ENCODE data around the gene ZNF189.

Gene ZNF189

DNA sequence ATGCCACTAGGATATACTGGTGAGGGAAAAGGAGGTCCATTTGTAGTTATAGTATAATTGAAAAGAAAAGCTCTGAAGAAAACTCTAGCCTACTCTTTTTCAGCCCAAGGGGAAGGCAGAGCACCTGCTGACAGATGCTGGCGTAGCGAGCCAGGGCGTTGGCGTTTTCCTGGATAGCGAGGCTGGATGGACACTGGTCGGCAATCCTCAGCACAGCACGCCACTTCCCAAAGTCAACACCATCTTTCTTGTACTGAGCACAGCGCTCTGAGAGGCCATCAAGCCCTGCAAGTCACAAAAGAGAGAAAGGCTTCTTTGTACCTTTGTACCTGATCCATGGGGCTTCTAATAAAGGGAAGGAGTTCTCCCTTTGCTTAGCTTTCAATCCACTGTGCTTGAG, 28.7 kb downstream of the ZNF189 start:
- DNase-seq = no peak

DNA sequence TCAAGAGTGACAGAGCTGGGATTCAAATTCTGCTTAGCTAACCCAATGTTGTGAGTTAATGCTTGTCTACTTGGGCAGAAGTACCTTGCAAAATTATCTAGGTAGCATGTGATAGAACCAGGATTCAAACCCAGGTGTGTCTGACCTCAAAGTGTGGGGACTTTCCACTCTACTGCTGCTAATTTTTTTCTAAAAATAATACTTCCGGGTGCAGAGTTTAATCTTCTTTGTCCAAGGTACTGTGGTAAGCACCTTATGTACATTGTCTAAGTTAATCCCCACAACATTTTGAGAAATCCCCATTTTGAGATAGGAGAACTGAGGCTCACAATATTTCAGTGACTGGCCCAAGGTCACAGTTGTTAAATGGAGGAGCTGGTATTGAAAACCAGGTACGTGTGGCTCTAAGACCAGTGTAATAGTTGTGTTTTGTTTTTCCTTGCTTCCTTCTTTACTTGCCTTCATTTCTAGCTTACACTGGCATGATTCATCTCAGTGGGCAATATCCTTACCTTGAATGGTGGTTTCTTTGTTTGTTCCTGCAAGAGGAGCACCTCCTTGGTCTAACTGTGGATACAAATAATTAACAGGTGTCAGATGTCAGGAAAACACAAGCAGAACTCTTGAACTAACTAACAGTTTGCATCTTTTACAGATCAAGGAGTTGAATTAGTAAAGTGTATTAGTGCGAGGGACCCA, 29.5 kb downstream of the ZNF189 start:
- DNase-seq = no peak

DNA sequence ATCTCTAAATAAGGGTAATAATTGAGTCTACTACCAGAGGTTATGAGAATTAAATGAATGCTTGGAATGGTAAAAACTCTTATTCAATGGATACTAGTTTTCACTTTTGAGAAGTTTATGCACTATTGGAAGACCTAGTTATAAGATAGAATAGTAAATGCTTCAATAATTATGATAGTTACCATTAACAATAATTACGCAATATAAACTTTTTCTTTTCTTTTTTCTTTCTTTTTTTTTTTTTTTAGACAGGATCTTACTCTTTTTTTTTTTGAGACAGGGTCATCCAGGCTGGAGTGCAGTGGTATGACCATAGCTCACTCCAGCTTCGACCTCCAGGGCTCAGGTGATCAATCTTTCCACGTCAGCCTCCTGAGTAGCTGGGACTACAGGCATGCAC, 30.3 kb downstream of the ZNF189 start:
- DNase-seq = no peak

DNA sequence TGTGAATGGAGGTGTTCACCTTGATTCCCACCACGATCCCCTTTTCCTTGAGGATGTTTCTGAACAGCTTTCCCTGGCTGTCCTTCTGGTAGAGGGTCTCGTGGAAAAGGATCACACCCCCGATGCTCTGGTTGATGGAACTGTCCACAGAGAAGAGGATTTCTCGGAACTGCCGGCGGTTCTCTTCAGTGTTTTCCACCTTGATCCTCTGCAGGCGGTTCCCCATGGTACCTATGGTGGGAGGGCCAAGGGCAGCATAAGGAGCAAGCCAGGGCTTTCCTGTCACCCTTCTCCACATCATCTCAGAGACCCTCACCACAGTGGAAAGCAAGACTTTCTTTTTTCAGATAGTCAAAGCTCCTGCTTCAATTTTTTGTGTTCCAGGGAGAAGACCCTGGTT, 31.1 kb downstream of the ZNF189 start:
- no peak for DNase-seq

DNA sequence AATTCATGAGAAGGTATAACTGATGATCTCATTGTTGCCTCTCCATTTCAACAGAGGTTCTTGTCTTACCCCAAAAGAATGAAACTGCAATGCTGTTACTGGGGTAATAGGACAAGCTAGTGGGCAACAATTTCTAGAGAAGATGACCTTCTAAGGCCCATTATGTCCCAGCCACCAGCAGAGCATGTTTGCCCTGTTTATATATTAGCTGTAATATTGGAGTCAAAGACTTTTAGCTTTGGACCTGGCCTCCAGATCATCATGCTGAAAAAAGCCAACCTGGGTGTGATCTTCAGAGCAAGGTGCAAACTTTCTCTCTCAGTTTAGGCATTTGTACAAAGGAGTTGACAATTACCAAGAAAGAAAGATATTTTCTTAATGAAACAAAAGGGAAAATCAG, 33.5 kb downstream of the ZNF189 start:
- DNase-seq = no peak

DNA sequence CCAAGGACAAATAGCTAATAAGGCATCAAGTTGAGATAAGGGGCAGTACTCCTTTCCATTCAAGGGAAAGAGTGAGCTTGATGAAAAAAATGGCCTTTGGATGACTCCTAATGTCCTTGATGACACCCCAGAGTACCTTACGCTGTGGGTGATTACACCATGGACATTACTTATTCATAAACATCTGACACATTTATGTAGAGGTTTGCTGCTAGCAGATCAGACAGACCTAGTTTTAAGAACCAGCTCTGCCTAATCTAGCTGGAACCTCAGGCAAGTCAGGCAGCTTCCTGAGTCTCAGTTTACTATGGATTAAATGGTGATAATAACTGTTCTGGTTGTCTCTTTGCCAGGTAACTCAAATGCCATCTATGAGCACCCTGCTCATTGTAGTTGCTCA, 34.1 kb downstream of the ZNF189 start:
- no peak for DNase-seq

DNA sequence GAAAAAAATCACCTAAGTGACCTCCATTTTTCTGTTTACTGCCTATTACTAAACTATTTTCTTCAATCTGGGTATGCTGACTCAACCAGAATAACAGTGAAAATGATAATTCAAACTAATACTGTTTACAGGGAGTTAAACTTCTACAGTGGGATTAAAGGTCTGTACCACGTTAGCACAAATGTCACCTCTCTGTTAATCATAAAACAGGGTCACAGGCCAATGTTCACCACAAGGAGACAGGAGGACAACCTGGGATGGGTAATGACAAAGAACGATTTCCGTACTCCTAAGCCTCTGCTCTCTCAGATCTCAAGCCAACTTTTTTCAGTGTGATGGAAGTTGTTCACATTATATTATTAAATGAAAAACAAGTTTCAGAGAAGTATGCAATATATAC, 34.6 kb downstream of the ZNF189 start:
- DNase-seq = no peak

DNA sequence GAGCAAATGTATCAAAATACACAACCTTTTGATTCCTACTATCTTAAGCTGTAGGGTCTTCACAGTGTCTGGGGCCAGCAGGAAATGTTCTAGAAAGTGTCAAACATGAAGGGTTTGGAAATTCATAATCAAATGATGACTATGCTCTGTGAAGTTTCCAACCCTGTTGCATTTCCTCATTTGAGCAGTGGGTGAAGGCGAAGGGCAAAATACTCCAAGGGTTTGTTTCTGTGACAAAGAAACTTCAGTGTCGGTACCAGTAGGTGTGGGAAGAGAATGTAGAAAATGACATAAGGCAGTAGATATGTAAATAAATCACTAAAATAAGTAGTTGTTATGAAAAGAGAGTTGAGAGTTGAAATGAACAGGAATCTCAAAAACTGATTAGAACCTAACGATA, 36.3 kb downstream of the ZNF189 start:
- DNase-seq = no peak

DNA sequence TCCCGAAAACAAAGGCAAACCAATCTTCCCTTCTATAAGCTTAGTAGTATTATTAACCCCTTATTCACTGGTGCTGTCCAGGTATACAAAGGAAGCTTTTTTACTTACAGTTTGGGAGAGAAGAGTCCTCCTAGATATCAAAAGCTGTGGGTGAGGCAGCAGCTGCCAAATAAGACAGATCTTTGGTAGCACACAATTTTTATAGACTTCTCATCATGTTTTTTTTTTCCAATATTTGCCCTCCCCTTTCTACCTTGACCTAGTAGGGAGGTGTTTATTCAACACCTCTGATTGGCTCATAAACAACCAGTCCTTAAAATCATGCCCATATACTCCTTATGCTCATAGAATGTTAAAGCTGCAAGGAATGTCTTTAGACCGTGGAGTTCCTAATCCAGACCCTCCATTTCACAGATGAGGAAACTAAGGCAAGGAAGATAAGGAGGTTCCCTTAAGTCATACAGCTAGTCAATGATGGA, 37.0 kb downstream of the ZNF189 start, which contains the start of gene ALDOB:
Gene ALDOB (minus strand): TSS at position 174 of the 479 bp plus-strand sequence. CDS start 4,887 bp downstream, outside the sequence.
- no peak for DNase-seq

DNA sequence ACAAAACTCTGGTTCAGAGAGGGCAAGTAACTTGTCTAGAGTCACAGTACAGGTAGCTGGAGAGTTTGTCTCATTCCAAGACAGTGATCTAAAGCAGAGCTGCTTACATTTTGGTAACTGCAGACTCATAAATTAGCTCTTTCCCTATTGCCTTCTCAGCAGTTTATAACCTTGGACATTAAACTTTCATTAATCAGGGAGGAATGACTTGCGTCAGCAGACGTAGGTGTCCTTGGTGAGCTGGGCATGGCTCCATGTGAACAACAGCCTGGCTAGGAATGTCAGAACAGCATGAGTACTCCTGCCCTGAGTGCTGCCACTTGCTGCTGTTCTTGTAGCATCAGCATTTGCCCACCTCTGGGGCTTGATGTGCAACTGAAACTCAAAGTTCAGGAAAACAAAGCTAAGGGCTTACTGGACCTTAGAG, 39.2 kb downstream of the ZNF189 start:
- DNase-seq = no peak

DNA sequence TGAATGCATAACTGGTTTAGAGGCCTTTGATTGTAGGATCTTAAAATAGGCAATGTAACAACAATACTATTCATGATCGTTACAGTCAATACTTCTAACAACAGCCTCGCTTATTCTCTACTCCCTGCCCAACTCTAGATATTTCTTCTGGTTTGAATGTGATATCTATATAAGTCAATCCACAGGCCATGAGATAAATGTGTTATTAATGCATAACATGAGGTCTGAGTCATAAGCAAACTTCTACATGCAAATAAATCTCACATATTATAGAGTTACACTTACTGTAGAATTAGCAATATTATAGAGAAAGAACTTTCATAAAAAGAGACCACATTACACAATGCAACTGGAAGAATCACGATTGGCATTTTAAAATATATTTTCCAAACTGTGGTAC, 39.9 kb downstream of the ZNF189 start:
- no peak for DNase-seq

DNA sequence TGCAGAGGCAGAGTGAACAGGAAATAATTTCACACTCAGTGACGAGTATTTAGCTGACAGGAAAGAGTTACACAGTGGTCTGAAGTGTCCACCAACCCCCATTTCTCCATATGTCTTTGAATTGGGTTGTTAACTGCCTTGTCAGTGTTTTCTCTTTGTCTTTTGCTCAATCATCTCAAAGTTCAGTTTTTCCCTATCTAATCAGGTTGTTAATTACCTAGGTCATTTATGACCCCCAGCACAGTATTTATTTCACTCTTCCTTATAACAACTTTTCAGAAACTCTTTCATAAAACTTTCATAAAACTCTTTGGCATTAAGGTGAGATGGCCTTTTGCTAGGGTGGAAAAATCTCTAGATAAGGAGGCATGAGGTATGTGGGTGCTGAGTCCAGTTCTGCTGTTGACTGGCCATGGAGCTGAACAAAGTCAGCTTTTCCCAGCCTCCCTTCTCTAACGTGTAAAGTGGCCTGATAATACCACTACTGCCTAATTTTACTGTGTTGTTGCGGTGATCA, 42.1 kb downstream of the ZNF189 start:
- no peak for DNase-seq

DNA sequence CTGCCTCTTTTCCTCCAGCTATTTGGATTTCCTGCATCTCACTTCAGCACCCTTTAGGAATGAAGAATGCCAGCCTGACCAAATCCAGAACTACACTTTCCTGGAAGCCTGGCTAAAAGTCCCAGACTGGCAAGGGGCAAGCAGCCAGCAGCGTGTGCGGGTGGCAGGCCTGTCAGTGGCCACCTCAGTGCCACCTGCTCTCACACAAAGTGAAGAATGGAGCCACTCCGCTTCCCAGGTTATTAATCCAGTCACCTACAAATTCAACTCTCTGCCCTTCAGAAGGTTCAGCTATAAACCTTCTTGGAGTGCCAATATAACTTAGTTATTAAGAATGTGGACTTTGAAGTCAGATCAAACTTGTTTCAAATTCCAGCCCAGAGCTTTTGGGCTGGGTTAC, 43.7 kb downstream of the ZNF189 start:
- DNase-seq = no peak

DNA sequence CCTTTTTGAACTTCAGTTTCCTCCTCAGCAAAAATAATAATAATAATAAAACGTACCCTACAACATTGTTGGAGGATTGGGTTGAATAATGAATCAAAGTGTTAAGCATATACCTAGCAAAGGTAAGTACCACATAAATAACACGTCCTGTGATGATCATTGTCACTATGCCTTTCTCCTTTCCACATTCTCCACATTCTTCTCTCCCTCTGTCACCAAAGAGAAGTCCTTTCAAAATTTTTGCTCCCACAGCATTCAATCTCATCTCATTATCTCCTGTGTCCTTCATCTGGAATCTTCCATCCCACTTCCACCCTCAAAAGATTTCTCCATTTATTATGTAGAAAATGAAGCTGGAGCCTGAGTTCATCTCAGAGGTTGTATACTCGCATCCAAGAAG, 44.1 kb downstream of the ZNF189 start:
- no peak for DNase-seq

DNA sequence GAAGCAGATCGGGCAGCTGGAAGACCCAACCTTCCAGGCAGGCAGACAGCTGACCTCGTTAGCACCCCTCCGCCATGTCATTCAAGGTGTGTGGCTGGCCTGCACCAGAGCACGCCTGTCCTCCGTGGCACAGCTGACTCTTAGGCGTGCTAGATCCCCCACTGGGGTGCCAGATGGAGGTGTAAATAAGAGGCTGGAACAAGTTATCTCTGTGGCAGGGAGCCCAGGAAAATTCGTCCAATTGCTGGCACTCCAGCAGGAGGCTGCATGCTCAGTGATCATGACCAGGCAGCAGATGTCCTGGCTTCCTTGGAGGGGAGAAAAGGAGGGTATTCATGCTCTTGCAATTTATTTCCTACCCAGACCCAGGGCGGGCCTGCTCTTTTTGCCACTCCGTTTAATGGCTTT, 44.7 kb downstream of the ZNF189 start:
- DNase-seq = no peak

DNA sequence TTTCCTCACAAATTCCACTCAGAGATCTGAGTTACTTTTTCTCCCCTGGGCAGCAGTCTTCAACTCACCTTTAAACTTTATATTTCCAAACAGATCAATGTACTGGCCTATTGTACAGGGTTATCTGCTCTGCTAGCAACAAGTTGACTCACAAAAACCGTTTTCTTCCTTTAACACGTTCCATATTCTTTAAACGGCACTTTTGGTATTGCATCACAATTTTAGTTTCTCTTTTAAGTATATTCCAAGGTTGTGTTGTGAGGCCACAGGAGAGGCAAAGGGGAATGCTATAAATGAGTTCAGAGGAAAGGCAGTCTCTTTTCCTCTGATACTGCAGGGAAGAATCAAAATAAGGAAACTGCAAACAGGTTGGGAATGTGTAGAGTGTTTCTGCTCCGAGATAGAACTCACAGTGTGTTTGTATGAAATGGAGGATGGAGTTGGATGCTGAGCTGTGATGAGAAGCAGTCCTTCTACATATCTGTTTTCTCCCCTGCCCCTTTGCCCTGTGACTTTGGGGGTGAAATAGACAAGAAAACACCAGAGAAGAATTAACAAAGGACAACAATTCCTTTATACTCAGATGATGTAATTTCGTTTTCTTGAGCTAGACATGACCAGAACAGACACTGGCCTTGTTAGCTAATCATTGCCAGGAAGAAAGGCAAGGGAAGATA, 46.8 kb downstream of the ZNF189 start:
- no peak for DNase-seq

DNA sequence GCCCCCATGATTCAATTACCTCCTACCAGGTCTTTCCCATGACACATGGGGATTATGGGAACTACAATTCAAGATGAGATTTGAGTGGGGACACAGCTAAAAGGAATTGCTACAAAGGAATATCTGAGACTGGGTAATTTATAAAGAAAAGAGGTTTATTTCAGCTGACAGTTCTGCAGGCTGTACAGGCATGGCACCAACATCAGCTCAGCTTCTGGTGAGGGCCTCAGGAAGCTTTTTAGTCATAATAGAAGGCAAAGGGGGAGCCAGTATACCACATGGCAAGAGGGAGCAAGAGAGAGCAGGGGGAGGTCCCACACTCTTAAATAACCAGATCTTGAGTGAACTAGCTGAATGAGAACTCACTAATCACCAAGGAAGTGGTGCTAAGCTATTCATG, 48.1 kb downstream of the ZNF189 start:
- no peak for DNase-seq

DNA sequence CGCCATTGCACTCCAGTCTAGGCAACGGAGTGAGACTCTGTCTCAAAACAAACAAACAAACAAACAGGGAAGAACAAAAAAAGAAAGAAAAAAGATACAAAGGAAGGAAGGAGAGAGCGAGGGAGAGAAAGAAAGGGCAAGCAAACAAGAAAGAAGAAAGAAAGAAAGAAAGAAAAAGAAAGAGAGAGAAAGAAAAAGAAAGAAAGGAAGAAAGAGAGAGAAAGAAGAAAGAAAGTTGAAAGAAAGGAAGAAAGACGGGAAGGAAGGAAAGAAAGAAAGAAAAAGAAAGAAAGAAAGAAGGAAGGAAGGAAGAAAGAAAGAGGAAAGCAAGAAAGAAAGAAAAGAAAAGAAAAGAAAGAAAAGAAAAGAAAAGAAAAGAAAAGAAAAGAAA, 50.0 kb downstream of the ZNF189 start:
- DNase-seq = no peak

DNA sequence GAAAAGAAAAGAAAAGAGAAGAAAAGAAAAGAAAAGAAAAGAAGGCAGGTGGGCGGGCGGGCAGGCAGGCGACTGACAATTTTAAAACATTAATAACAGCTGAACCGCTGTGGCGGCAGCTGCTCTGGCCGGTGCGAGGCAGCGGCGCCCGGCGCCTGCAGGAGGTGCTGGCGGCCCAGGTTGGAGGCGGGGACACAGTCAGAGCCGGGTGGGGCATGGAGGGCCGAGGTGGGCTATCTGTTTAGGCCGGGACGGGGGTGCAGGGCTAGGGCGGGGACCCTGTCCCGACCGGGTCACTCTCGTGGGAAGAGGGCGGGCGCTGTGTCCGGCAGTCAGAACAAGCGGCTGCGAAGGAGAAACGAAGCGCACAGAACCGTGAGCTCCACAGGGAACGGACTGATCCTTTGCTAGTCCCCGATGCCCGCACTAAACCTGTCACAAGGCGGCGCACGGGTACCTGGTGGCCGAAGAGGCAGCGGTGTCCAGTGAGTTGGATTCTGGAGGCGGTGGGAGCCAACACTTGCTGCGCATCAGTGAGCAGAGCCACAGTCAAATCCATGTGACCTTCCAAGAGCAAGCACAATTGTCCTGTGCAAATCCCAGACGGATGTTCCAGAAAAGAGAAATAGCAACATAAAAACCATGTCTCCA, 50.5 kb downstream of the ZNF189 start:
- peak; percentile 54 for DNase-seq

DNA sequence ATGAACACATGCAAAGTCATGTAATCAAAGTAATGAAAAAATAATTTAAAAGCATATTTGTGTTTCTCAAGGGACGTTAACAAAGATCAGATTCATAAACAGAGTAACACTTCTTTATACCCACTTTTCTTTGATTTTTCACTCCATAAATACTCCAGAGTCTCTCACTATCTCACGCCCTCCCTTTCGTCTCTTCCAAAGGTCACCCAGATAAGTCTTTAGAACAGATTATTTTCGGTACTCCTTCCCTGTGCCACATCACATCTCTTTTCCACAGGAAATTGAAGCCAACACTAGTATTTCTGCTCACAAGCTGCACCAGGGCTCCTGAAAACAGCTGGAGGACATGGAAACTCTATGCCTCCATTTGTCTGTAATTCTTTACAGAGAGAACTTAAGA, 52.3 kb downstream of the ZNF189 start:
- DNase-seq = no peak

DNA sequence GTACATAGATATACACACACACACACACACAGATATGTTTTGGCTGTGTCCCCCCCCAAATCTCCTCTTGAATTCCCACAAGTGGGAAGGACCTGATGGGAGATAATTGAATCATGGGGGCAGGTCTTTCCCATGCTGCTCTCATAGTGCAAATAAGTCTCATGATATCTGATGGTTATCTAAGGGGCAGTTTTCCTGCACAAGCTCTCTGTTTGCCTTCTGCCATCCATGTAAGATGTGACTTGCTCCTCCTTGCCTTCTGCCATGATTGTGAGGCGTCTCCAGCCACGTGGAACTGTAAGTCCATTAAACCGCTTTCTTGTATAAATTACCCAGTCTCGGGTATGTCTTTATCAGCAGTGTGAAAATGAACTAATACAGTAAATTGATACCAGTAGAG, 52.8 kb downstream of the ZNF189 start:
- DNase-seq = no peak

DNA sequence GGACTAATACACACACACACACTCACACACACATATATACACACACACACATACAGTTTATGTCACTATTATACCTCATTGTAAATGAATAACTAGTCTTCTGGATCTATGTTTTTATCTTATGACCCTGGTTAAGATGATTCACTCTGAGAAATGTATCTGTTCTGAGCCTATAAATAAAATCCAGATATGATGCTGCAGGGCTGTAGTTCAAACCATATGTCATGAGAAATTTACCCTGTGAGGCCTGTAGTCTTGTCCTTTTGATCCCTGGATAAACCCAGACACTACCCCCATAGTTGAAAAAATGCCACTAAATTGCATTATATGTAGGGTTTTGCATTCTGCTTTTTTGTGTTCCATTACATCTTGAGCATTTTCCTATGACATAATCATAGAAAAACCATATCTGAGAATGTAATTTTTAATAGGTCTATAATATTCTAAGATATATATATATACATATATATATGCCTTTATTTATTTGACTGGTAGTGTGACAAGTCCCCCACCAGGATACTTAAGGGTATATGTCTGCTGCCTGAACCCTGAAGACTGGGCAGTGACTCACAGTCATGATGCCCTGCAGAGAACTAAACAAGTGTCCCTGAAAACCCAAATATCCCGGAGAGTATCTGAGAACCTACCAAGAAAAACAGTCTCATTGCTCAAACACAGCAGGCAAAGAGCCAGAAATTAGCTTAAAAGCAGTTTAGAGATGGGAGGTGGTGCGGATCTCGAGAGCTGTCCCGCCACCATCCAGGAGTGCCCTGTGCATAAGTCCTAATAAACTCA, 55.3 kb downstream of the ZNF189 start:
- DNase-seq = no peak

DNA sequence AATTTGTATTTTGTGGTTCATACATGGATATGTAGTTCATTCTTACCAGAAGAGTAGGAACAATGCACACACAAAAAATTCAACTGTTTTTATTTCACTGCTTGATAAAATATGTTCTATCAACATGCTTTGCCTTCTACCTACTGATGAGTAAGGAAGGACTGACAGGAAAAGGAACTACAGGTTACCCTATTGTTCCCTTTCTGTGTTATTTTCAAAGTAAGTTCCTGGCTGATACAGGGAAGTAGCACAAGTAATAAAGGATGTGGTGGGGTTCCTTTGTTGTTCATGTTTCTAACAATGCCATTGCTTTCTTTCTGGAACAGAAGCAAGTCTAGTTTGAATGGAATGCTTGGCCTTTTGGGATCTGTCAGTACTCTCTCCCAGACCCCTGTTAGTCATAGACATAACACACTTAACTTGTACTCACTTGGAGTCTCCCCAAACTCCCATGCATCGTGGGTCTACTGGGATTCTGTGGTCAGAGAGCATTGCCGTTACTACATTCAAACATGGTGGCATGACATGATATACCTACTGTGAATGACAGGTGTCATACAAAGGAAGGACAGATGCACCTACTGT, 57.1 kb downstream of the ZNF189 start:
- no peak for DNase-seq

Data from T1000 (cell line).